GM18508 (cell line): ENCODE measurements around the gene TOX3.

Experiments
- ATAC-seq: cut with Tn5 transposase; IDR thresholded peaks from one replicate; pipeline ENCODE4 v1.9.1; 2021; ENCODE audit warnings: moderate number of reproducible peaks; ENCODE audit not compliant: insufficient read depth, unreplicated experiment

The TOX3 gene

GRCh38 chr16:52540910-52541309 is 6.0 kb downstream of the TOX3 start:
- no peak for ATAC-seq

- no peak for ATAC-seq
These were observed 7.8 kb downstream of the TOX3 start for GRCh38 chr16:52539191-52539590.

- ATAC-seq = no peak
These were observed 8.4 kb downstream of the TOX3 start for GRCh38 chr16:52538511-52538910.

- ATAC-seq = no peak
These were observed 9.4 kb downstream of the TOX3 start for GRCh38 chr16:52537516-52537915.

GRCh38 chr16:52535076-52535475 is 11.9 kb downstream of the TOX3 start:
- ATAC-seq = no peak

- ATAC-seq = no peak
These were observed 13.6 kb downstream of the TOX3 start for GRCh38 chr16:52533296-52533695.

- no peak for ATAC-seq
These were observed 14.6 kb downstream of the TOX3 start for GRCh38 chr16:52532384-52532783.

- no peak for ATAC-seq
These were observed 17.7 kb downstream of the TOX3 start for GRCh38 chr16:52529226-52529625.

GRCh38 chr16:52528393-52529065 is 18.4 kb downstream of the TOX3 start:
- no peak for ATAC-seq

- ATAC-seq = no peak
These were observed 20.1 kb downstream of the TOX3 start for GRCh38 chr16:52526830-52527229.

- no peak for ATAC-seq
These were observed 20.7 kb downstream of the TOX3 start for GRCh38 chr16:52526116-52526828.

- ATAC-seq = no peak
These were observed 25.4 kb downstream of the TOX3 start for GRCh38 chr16:52521570-52521969.

- ATAC-seq = no peak
These were observed 28.1 kb downstream of the TOX3 start for GRCh38 chr16:52518884-52519283.

GRCh38 chr16:52515068-52515671 is 31.8 kb downstream of the TOX3 start:
- no peak for ATAC-seq

- ATAC-seq = no peak
These were observed 34.5 kb downstream of the TOX3 start for GRCh38 chr16:52512297-52512987.

- ATAC-seq = no peak
These were observed 45.2 kb downstream of the TOX3 start for GRCh38 chr16:52501746-52502145.

- ATAC-seq = no peak
These were observed 46.0 kb downstream of the TOX3 start for GRCh38 chr16:52500963-52501362.

GRCh38 chr16:52499060-52499440 is 47.9 kb downstream of the TOX3 start:
- no peak for ATAC-seq

GRCh38 chr16:52498328-52499059 is 48.4 kb downstream of the TOX3 start:
- ATAC-seq = no peak

GRCh38 chr16:52497067-52497816 is 49.7 kb downstream of the TOX3 start:
- no peak for ATAC-seq
